Activated T-cell treated with anti-CD3 and anti-CD28 coated beads, Interleukin-2, amount 50 U/mL, for 72 hours (primary cell): Measurements from ENCODE around the gene CTBP2. TPM values are rescaled to one million over a fixed set of nuclear protein-coding genes. Genes with fewer than 3 reads are reported as not detected.
A peak's percentile ranks its signal among the peaks of the same experiment; 100 is the strongest.
"Not testable (repeated sequence)": the region's sequence is repeated elsewhere in the genome, so short reads cannot be mapped to it uniquely, and the experiment has no call there.

Experiments used
- ATAC-seq, 2 donors: fragments of 150-1000 bp; cut with Tn5 transposase; replicated peaks in 1 of 2; 2 replicates each; pipeline ENCODE4 v1.10.0; 2021; ENCODE audit warnings: moderate library complexity in 2 of 2, mild to moderate bottlenecking in 1 of 2
- DNase-seq, 2 donors: peaks; one replicate each; pipeline ENCODE4 v3.0.0; 2021 to 2022; ENCODE audit warnings: mixed read lengths in 1 of 2
- H3K27ac Mint-ChIP-seq: one replicate; pipeline ENCODE4 v1.8.0; 2022; ENCODE audit warnings: mild to moderate bottlenecking, moderate library complexity, mixed read lengths
- H3K27me3 Mint-ChIP-seq: one replicate; pipeline ENCODE4 v1.8.0; 2022; ENCODE audit warnings: low read depth, mixed read lengths
- H3K36me3 Mint-ChIP-seq, 2 donors: one replicate each; pipeline ENCODE4 v1.8.0; 2022; ENCODE audit warnings: mixed read lengths in 2 of 2, mild to moderate bottlenecking in 1 of 2; ENCODE audit not compliant: insufficient read depth in 2 of 2
- H3K4me1 Mint-ChIP-seq: one replicate; pipeline ENCODE4 v1.8.0; 2022; ENCODE audit warnings: low read depth, mixed read lengths
- H3K4me3 Mint-ChIP-seq, 2 donors: one replicate each; pipeline ENCODE4 v1.8.0; 2022; ENCODE audit warnings: mild to moderate bottlenecking in 2 of 2, mixed read lengths in 2 of 2, moderate library complexity in 2 of 2
- H3K9me3 Mint-ChIP-seq, 2 donors: one replicate each; pipeline ENCODE4 v1.8.0; 2022; ENCODE audit warnings: mixed read lengths in 2 of 2
- total RNA-seq, 2 donors: library from RNA; stranded (reverse); gene quantifications; one replicate each; pipeline ENCODE4 v1.2.3, GENCODE V29; 2022

Gene CTBP2
- total RNA-seq, 2 donors from 2014 or later = 0.72 to 2.5 TPM

DNA sequence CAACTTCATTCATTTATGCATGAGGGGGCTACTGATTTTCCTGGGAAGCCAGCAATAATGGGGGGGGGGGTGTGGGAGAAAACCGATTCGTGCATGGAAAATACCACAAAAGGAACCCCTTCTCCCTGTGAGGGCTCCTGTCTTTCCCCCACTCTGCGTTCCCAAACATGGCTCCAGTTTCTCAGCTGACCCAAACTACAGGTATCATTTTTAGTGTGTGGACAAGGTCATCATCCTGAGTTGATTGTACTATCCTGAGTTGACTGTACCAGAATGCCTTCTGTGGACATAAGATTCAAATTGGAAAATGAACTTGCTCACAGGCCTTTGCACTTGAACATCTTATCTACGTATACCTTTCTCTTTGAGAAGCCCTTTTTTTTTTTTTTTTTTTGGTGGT lies 168.5 kb downstream of the CTBP2 start:
- Mint-ChIP-seq H3K36me3 (peaks cover 0 to 3% of the 10 kb centered on the region in 2 donors), H3K4me3 (no peak overlapping the region), H3K27me3 (no peaks in the 10 kb centered on the region), H3K9me3 (no peaks in the 10 kb centered on the region), H3K27ac (no peak overlapping the region), H3K4me1 (no peaks in the 10 kb centered on the region)
- DNase-seq (no peak), ATAC-seq (peak; percentile 20 to 51)

DNA sequence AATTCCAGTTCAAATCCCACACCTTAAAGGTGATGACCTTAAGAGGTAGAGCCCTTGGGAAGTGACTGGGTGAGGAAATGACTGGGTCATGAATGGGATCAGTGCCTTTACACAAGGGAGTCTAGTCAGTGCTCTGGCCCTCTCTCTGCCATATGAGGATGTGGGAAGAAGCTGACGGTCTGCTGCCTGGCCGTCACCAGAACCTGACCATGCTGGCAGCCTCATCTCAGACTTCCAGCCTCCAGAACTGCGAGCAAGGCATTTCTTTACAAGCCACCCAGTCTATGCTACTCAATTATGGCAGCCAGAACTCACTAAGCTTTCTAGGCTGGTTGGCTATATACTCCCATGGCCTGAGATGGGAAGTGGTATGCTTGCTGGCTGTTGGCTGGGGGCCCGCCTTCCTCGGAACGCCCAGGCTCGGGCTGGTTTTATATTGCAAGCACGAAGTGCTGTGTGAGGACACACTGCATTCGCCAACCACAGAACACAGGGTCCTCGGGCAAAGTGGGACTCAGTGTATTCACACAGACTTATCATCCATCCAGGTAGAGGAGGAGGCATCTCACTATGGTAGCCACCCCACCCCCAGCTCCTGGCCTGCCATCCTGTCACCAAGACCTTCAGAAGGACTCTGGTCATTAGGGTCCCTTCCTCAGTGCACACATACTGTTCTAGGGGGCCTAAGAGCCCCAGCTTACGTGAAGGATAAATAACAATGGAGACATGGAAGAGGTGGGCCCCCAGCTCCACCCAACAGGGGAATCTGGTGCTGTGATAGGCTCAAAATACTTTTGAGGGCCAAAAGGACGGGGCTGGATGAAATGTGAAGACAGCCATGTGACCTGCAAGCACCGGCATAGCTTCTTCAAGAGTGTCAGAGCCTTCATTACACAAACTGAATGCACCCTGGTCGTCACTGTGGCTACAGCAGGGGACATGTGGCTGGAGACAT lies 169.4 kb downstream of the CTBP2 start:
- peaks cover 0 to 3% of the 10 kb centered on the region in 2 donors for H3K36me3 Mint-ChIP-seq
- no peak overlapping the region for H3K27ac Mint-ChIP-seq
- no peaks in the 10 kb centered on the region for H3K27me3 Mint-ChIP-seq
- DNase-seq = no peak
- ATAC-seq = no peak
- no peaks in the 10 kb centered on the region for H3K4me1 Mint-ChIP-seq
- no peaks in the 10 kb centered on the region for H3K9me3 Mint-ChIP-seq
- H3K4me3 Mint-ChIP-seq = no peak overlapping the region

DNA sequence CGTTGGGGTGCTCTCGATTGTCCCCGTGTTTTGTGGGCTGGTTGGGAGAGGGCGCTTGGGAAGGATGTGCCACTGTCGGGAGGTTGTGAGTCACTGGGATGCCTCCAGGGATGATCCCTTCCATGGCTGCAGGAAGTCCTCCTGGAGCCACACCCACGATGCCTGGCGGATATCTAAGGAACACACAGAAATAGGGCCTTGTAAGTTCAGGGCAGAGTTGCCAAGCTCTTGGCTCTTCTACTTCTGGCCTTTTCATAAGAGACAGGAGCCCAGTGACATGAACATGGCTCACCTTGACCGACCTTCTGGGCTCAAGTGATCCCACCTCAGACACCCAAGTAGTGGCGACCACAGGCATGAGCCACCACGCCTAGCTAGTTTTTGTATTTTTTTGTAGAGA lies 170.8 kb downstream of the CTBP2 start:
- no peaks in the 10 kb centered on the region for H3K9me3 Mint-ChIP-seq
- no peak overlapping the region for H3K4me3 Mint-ChIP-seq
- no peaks in the 10 kb centered on the region for H3K27me3 Mint-ChIP-seq
- DNase-seq (no peak), ATAC-seq (no peak)
- H3K27ac Mint-ChIP-seq = peak overlapping the region; percentile 74
- peaks cover 4 to 7% of the 10 kb centered on the region in 2 donors for H3K36me3 Mint-ChIP-seq
- no peaks in the 10 kb centered on the region for H3K4me1 Mint-ChIP-seq

DNA sequence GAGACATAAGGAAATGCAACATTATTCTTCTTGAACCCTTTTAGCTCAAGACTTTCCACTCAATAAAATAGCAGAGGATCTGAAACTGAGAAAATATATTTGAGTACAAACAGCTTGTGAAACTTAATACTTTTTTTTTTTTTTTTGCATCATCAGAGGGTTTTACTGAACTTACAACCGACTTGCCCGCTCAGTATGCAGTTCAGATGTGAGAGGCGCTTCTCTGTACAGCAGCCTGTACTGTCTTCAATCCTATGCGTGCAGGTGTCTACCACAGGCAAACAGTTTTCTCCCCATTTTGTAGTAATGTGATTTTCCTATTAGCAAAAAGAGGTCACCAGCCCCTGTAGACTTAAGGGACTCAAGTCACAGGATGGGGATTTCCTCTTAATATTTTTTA lies 171.6 kb downstream of the CTBP2 start:
- DNase-seq, H3K27me3 Mint-ChIP-seq, H3K9me3 Mint-ChIP-seq, ATAC-seq, H3K27ac Mint-ChIP-seq, H3K36me3 Mint-ChIP-seq, H3K4me3 Mint-ChIP-seq, H3K4me1 Mint-ChIP-seq: not testable (repeated sequence)

- ATAC-seq = no peak
- Mint-ChIP-seq H3K27me3 (no peaks in the 10 kb centered on the region), H3K27ac (no peak overlapping the region)
Measured at GRCh38 chr10:124987788-124988187, 172.6 kb downstream of the CTBP2 start.

GRCh38 chr10:124985162-124985561 lies 175.2 kb downstream of the CTBP2 start:
- H3K27me3 Mint-ChIP-seq = no peaks in the 10 kb centered on the region
- ATAC-seq (no peak), DNase-seq (no peak)
- H3K4me3 Mint-ChIP-seq = no peak overlapping the region
- H3K36me3 Mint-ChIP-seq = peaks cover 12 to 20% of the 10 kb centered on the region in 2 donors
- H3K27ac Mint-ChIP-seq = no peak overlapping the region
- H3K9me3 Mint-ChIP-seq = no peaks in the 10 kb centered on the region
- H3K4me1 Mint-ChIP-seq = no peaks in the 10 kb centered on the region

More at GRCh38 chr10:124987788-124988187, 172.6 kb downstream of the CTBP2 start:
- DNase-seq = no peak
- Mint-ChIP-seq H3K9me3 (no peaks in the 10 kb centered on the region), H3K36me3 (peaks cover 11% of the 10 kb centered on the region in 2 donors), H3K4me1 (no peaks in the 10 kb centered on the region), H3K4me3 (no peak overlapping the region)

- Mint-ChIP-seq H3K27me3 (no peaks in the 10 kb centered on the region), H3K27ac (no peak overlapping the region), H3K36me3 (peaks cover 12 to 20% of the 10 kb centered on the region in 2 donors), H3K4me1 (no peaks in the 10 kb centered on the region), H3K4me3 (no peak overlapping the region), H3K9me3 (no peaks in the 10 kb centered on the region)
- DNase-seq (no peak), ATAC-seq (no peak)
Measured at GRCh38 chr10:124984376-124984775, 176.0 kb downstream of the CTBP2 start.

DNA sequence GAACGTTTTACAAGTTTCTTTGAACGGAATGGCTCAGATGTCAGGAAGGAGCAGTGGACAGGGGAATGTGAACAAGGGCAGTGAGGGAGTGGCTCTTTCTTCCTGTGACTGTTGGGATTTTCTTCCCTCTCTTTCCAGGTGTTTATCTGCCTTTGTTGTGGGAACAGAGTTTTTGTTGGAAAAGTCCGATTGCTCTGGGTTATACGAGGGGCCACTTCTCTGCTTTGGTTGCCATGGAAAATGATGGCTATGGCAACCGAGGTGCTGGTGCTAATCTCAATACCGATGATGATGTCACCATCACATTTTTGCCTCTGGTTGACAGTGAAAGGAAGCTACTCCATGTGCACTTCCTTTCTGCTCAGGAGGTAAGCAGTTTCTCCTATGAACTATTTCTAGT lies 177.0 kb downstream of the CTBP2 start:
- Mint-ChIP-seq H3K4me3 (no peak overlapping the region), H3K9me3 (no peaks in the 10 kb centered on the region), H3K27me3 (no peaks in the 10 kb centered on the region), H3K27ac (peak overlapping the region; percentile 55), H3K4me1 (no peaks in the 10 kb centered on the region), H3K36me3 (peaks cover 13 to 20% of the 10 kb centered on the region in 2 donors)
- DNase-seq (no peak), ATAC-seq (no peak)

GRCh38 chr10:124978376-124978725 lies 182.0 kb downstream of the CTBP2 start:
- ATAC-seq (no peak), DNase-seq (no peak)
- peaks cover 8 to 17% of the 10 kb centered on the region in 2 donors for H3K36me3 Mint-ChIP-seq
- H3K4me3 Mint-ChIP-seq = no peak overlapping the region
- H3K9me3 Mint-ChIP-seq = no peaks in the 10 kb centered on the region
- no peak overlapping the region for H3K27ac Mint-ChIP-seq
- H3K27me3 Mint-ChIP-seq = no peaks in the 10 kb centered on the region
- H3K4me1 Mint-ChIP-seq = peaks cover 19% of the 10 kb centered on the region

- no peaks in the 10 kb centered on the region for H3K27me3 Mint-ChIP-seq
- no peak for DNase-seq
- peaks cover 6 to 15% of the 10 kb centered on the region in 2 donors for H3K36me3 Mint-ChIP-seq
- peaks cover 19% of the 10 kb centered on the region for H3K4me1 Mint-ChIP-seq
- no peak for ATAC-seq
- no peaks in the 10 kb centered on the region for H3K9me3 Mint-ChIP-seq
- no peak overlapping the region for H3K4me3 Mint-ChIP-seq
- no peak overlapping the region for H3K27ac Mint-ChIP-seq
Measured at GRCh38 chr10:124977648-124978375, 182.6 kb downstream of the CTBP2 start.

GRCh38 chr10:124977161-124977560 lies 183.2 kb downstream of the CTBP2 start:
- ATAC-seq (no peak), DNase-seq (no peak)
- Mint-ChIP-seq H3K4me1 (peaks cover 19% of the 10 kb centered on the region), H3K27ac (no peak overlapping the region), H3K27me3 (no peaks in the 10 kb centered on the region), H3K36me3 (peaks cover 6 to 15% of the 10 kb centered on the region in 2 donors), H3K9me3 (no peaks in the 10 kb centered on the region), H3K4me3 (no peak overlapping the region)

DNA sequence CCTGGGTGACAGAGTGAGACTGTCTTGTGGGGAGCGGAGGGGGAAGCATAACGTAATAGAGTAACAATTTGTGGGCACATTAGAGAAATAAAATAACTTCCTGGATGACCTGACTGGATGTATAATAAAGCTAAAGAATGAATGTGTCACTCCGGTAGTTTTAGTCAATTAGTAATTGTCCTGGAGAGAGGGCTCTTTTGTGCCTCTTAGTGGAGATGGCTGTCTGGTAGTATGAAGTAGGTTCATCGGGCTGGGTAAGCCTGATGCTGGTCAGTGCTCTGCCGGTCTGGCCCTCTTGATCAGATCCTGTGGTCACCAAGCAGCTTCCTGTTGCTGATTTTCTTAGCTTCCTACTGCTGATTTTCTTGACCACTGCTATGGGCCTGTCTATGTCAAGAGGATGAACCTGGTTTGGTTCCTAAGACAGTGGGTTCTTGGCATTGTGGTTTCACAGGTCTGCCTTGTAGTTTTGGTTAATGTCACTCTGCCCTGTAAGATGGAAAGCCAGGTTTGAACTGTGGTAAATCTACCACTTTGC lies 184.3 kb downstream of the CTBP2 start:
- Mint-ChIP-seq H3K4me3 (no peak overlapping the region), H3K36me3 (peaks cover 5 to 8% of the 10 kb centered on the region in 2 donors), H3K27me3 (no peaks in the 10 kb centered on the region), H3K9me3 (no peaks in the 10 kb centered on the region), H3K27ac (peak overlapping the region; percentile 65), H3K4me1 (peaks cover 27% of the 10 kb centered on the region)
- peak in 1 of 2 donors; percentile 23 for DNase-seq
- ATAC-seq = peak; percentile 96 to 97

DNA sequence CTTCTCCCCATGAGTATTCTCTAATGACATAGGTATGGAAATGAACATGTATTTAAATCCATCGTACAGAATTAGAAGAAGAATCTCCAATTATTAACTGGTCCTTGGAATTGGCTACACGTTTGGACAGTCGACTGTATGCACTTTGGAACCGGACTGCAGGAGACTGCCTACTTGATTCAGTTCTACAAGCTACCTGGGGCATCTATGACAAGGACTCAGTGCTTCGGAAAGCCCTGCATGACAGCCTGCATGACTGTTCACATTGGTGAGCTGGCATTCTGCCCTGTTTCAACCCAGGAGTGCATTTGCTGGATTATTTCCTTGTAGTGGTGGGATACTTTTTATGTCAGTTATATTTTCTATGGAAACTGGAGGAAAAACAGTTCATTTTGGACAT lies 186.2 kb downstream of the CTBP2 start:
- DNase-seq (no peak), ATAC-seq (no peak)
- Mint-ChIP-seq H3K36me3 (peaks cover 3 to 8% of the 10 kb centered on the region in 2 donors), H3K9me3 (no peaks in the 10 kb centered on the region), H3K4me3 (no peak overlapping the region), H3K27me3 (no peaks in the 10 kb centered on the region), H3K4me1 (peaks cover 31% of the 10 kb centered on the region), H3K27ac (no peak overlapping the region)
